PC-9 (cell line): ENCODE measurements around the gene GID8.

Experiments
- CTCF ChIP-seq: fragments of 200-600 bp; sonication (generic); conservative IDR thresholded peaks from 2 replicates; pipeline ENCODE4 v1.6.1; 2017; ENCODE audit warnings: mixed run types, antibody characterized with exemption, mild to moderate bottlenecking, moderate library complexity
- EZH2 ChIP-seq: fragments of 200-600 bp; sonication (generic); IDR thresholded peaks from 2 replicates; pipeline ENCODE4 v1.8.0; 2017; ENCODE audit warnings: antibody characterized with exemption, low read depth

- TF ChIP-seq EZH2, result no peak
- no peak for TF ChIP-seq CTCF
Observed at GRCh38 chr20:62979310-62979709, 41.4 kb downstream of the GID8 start.
